HepG2 (cell line): ENCODE measurements around the gene ZMYND10. TPM values are rescaled to one million over a fixed set of nuclear protein-coding genes. Genes with fewer than 3 reads are reported as not detected.

Source experiments
- ATF7-NPFF ChIP-seq: sonication (generic); formaldehyde crosslinking; IDR thresholded peaks from 2 replicates; pipeline ENCODE4 v1.8.1; 2023; ENCODE audit warnings: mild to moderate bottlenecking, low read depth, missing genetic modification reagents, moderate library complexity
- BCL3 ChIP-seq: sonication (generic); formaldehyde crosslinking; IDR thresholded peaks from 2 replicates; pipeline ENCODE4 v1.5.1; 2020; ENCODE audit warnings: mild to moderate bottlenecking, missing genetic modification reagents, moderate library complexity
- CBX2 ChIP-seq, 2 experiments: fragments of 200-600 bp in 1 of 2; sonication (generic); formaldehyde crosslinking in 1 of 2; IDR thresholded peaks; 2 replicates each; pipeline versions ENCODE4 v1.7.0 to v1.8.1; 2018 to 2022; ENCODE audit warnings: low read depth in 2 of 2, low read length in 1 of 2, mild to moderate bottlenecking in 1 of 2, missing genetic modification reagents in 1 of 2
- HNRNPK ChIP-seq: fragments of 200-400 bp; formaldehyde crosslinking; IDR thresholded peaks from 2 replicates; pipeline ENCODE4 v1.6.1; 2018; ENCODE audit warnings: low read length, low read depth, moderate library complexity, mild to moderate bottlenecking; ENCODE audit not compliant: poor library complexity, severe bottlenecking
- KDM3A ChIP-seq: IDR thresholded peaks from 2 replicates; pipeline ENCODE4 v1.6.1; 2018; ENCODE audit warnings: low read depth, missing compliant biosample characterization
- MAFF ChIP-seq: IDR thresholded peaks from 2 replicates; pipeline ENCODE4 v1.6.1; 2011; ENCODE audit warnings: low read depth, low read length, improper control_type of control experiment
- MED8 ChIP-seq: sonication (generic); formaldehyde crosslinking; IDR thresholded peaks from 2 replicates; pipeline ENCODE4 v1.8.1; 2023; ENCODE audit warnings: mild to moderate bottlenecking, missing genetic modification reagents; ENCODE audit not compliant: insufficient replicate concordance
- SAP130 ChIP-seq: IDR thresholded peaks from 2 replicates; pipeline ENCODE4 v1.6.1; 2016; ENCODE audit warnings: low read depth
- TOPORS ChIP-seq: sonication (generic); formaldehyde crosslinking; IDR thresholded peaks from 2 replicates; pipeline ENCODE4 v1.8.0; 2023; ENCODE audit warnings: mild to moderate bottlenecking, missing genetic modification reagents
- TSC22D2 ChIP-seq: sonication (generic); formaldehyde crosslinking; IDR thresholded peaks from 2 replicates; pipeline ENCODE4 v1.5.1; 2020; ENCODE audit warnings: missing genetic modification reagents, mild to moderate bottlenecking, borderline replicate concordance
- ZBTB21 ChIP-seq: sonication (generic); formaldehyde crosslinking; IDR thresholded peaks from 2 replicates; pipeline ENCODE4 v1.4.0; 2020; ENCODE audit warnings: missing genetic modification reagents
- ZFP62 ChIP-seq: sonication (generic); formaldehyde crosslinking; IDR thresholded peaks from 2 replicates; pipeline ENCODE4 v1.4.0; 2020; ENCODE audit warnings: missing genetic modification reagents
- ZKSCAN1 ChIP-seq: fragments of 150-350 bp; IDR thresholded peaks from 2 replicates; pipeline ENCODE4 v1.6.1; 2014; ENCODE audit warnings: low read length
- ZMAT5 ChIP-seq: sonication (generic); formaldehyde crosslinking; IDR thresholded peaks from 2 replicates; pipeline ENCODE4 v1.5.0; 2020; ENCODE audit warnings: mild to moderate bottlenecking, low read depth, missing genetic modification reagents, borderline replicate concordance
- ZNF333 ChIP-seq: sonication (generic); formaldehyde crosslinking; IDR thresholded peaks from 2 replicates; pipeline ENCODE4 v1.4.0; 2020; ENCODE audit warnings: mild to moderate bottlenecking, missing genetic modification reagents, borderline replicate concordance
- ZNF589 ChIP-seq: sonication (generic); formaldehyde crosslinking; conservative IDR thresholded peaks from 2 replicates; pipeline ENCODE4 v1.8.0; 2022; ENCODE audit warnings: mild to moderate bottlenecking, moderate library complexity, missing genetic modification reagents
- ZNF724P ChIP-seq: sonication (generic); formaldehyde crosslinking; IDR thresholded peaks from 2 replicates; pipeline ENCODE4 v1.8.0; 2022; ENCODE audit warnings: missing genetic modification reagents, borderline replicate concordance
- polyA plus RNA-seq, 8 experiments: library from polyadenylated mRNA; depleted of rRNA in 3 of 8; stranded (reverse) in 7 of 8; unstranded in 1 of 8; fragments of >200 nt; fragmentation: Illumina TruSeq in 4 of 8; extraction: Trizol in 4 of 8; gene quantifications; 2 replicates each; pipeline versions ENCODE4 v1.2.1 to v1.2.3, GENCODE V29; 2011 to 2016; ENCODE audit warnings: low read depth in 4 of 8, missing spikeins in 1 of 8, mixed read lengths in 1 of 8; ENCODE audit not compliant: insufficient read depth in 1 of 8
- total RNA-seq, 5 experiments: library from RNA; depleted of rRNA; stranded (reverse); fragments of >200 nt; fragmentation: Illumina TruSeq; extraction: Trizol; gene quantifications; 2 replicates each; pipeline ENCODE4 v1.2.3, GENCODE V29; 2016; ENCODE audit warnings: low read depth in 1 of 5
- TF ChIP-seq, protein P1 (sequence below): sonication (generic); formaldehyde crosslinking; IDR thresholded peaks from 2 replicates; pipeline ENCODE4 v1.5.0; 2020; ENCODE audit warnings: missing genetic modification reagents
- TF ChIP-seq, protein P2 (sequence below): sonication (generic); formaldehyde crosslinking; IDR thresholded peaks from 2 replicates; pipeline ENCODE4 v1.4.0; 2020; ENCODE audit warnings: missing genetic modification reagents
- TF ChIP-seq, protein P3 (sequence below), 2 experiments: sonication (generic) in 1 of 2; formaldehyde crosslinking in 1 of 2; IDR thresholded peaks; 2 replicates each; pipeline versions ENCODE4 v1.4.0 to v1.6.1; 2018 to 2020; ENCODE audit warnings: missing genetic modification reagents in 2 of 2, borderline replicate concordance in 1 of 2, low read depth in 1 of 2, mild to moderate bottlenecking in 1 of 2, missing biosample characterization in 1 of 2

The ZMYND10 gene
- total and polyA plus RNA-seq, 2 of the 13 experiments (the other 11 are each of a cell fraction or from before 2014, with no cell fraction given): 0.60 to 0.74 TPM

DNA sequence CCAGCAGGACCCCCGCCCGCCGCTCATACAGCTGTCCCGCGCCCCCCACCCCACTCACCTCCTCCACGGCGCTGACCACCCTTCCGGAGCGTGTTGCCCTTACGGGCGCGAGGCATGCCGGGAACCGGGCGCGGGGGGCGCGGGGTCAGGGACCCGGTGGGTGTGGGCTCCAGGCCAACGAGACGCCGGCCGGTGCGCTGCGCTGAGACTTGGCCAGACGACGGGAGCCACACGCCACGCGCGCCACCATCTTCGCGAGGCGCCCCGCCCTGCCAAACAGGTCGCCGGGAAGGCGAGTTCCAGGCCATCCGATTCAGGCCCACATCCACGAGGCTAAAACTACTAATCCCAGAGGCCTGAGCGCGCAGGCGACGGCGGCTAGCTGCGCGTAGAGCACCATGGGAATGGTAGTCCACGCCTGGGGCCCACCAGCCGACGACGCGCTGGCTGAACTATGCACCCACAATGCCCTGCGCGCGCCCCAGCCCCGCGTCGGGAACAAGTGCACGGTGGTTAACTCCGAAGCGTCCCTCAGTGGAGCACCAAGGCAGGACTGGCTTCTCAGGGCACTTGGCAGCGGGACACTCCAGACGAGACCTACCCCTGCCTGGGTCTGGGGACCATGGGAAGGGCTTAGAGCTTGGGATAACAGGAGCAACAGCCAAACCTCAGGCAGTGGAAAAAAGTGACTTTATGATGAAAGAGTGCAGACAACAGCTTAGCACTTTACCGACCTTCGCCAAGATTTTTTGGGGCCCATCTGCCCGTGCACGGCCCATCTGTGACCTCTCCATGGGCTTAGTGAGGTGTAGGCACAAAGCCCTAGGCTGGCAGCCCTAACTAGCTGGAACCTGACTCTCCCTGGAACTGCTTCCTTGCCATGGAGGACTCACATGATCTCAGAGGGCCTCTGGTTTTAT lies 53.1 kb downstream of the ZMYND10 start, which contains the start of gene IFRD2 (continued):
- peak; percentile 63; the same call in 1 of the 2 replicates for TF ChIP-seq ATF7-NPFF (CRISPR knock-in tag)
- 0 out of 2 replicates have a peak, but pooled peaks have one; percentile 74 for TF ChIP-seq ZNF333 (CRISPR knock-in tag)
- TF ChIP-seq, protein P1, sequence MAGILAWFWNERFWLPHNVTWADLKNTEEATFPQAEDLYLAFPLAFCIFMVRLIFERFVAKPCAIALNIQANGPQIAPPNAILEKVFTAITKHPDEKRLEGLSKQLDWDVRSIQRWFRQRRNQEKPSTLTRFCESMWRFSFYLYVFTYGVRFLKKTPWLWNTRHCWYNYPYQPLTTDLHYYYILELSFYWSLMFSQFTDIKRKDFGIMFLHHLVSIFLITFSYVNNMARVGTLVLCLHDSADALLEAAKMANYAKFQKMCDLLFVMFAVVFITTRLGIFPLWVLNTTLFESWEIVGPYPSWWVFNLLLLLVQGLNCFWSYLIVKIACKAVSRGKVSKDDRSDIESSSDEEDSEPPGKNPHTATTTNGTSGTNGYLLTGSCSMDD (CRISPR knock-in tag): no peak
- peak; percentile 72; the same call in 1 of the 2 replicates for TF ChIP-seq KDM3A (CRISPR knock-in tag)
- no peak for TF ChIP-seq MED8 (CRISPR knock-in tag)
- peak; percentile 99 for TF ChIP-seq ZFP62 (CRISPR knock-in tag)
- TF ChIP-seq ZBTB21 (CRISPR knock-in tag): no peak
- TF ChIP-seq ZKSCAN1: no peak
- TF ChIP-seq, protein P2, sequence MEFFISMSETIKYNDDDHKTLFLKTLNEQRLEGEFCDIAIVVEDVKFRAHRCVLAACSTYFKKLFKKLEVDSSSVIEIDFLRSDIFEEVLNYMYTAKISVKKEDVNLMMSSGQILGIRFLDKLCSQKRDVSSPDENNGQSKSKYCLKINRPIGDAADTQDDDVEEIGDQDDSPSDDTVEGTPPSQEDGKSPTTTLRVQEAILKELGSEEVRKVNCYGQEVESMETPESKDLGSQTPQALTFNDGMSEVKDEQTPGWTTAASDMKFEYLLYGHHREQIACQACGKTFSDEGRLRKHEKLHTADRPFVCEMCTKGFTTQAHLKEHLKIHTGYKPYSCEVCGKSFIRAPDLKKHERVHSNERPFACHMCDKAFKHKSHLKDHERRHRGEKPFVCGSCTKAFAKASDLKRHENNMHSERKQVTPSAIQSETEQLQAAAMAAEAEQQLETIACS (CRISPR knock-in tag): peak; percentile 79
- no peak for TF ChIP-seq CBX2 (IDR thresholded peaks at IDR 0.05; ENCODE audit: low read depth, low read length)
- no peak for TF ChIP-seq CBX2 (CRISPR knock-in tag; IDR thresholded peaks at IDR 0.05; ENCODE audit: low read depth)
- TF ChIP-seq TOPORS (CRISPR knock-in tag): peak; percentile 12; the same call in 1 of the 2 replicates
- TF ChIP-seq SAP130 (CRISPR knock-in tag): peak; percentile 91
- TF ChIP-seq BCL3: peak; percentile 76; the same call in 1 of the 2 replicates
- no peak for TF ChIP-seq ZMAT5 (CRISPR knock-in tag)
- TF ChIP-seq, protein P3, sequence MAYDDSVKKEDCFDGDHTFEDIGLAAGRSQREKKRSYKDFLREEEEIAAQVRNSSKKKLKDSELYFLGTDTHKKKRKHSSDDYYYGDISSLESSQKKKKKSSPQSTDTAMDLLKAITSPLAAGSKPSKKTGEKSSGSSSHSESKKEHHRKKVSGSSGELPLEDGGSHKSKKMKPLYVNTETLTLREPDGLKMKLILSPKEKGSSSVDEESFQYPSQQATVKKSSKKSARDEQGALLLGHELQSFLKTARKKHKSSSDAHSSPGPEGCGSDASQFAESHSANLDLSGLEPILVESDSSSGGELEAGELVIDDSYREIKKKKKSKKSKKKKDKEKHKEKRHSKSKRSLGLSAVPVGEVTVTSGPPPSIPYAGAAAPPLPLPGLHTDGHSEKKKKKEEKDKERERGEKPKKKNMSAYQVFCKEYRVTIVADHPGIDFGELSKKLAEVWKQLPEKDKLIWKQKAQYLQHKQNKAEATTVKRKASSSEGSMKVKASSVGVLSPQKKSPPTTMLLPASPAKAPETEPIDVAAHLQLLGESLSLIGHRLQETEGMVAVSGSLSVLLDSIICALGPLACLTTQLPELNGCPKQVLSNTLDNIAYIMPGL (CRISPR knock-in tag; IDR thresholded peaks at IDR 0.05; ENCODE audit: borderline replicate concordance in 1 of 2, low read depth in 1 of 2): no peak; a peak in 2 of 4 replicates
- peak; percentile 66; the same call in 1 of the 2 replicates for TF ChIP-seq ZNF589
- no peak for TF ChIP-seq ZNF724P (CRISPR knock-in tag)
- peak; percentile 48 for TF ChIP-seq HNRNPK
- TF ChIP-seq MAFF: no peak
- TF ChIP-seq TSC22D2: 0 out of 2 replicates have a peak, but pooled peaks have one; percentile 19
